ENCODE results near the gene FOSB.

- TF ChIP-seq, protein P1, sequence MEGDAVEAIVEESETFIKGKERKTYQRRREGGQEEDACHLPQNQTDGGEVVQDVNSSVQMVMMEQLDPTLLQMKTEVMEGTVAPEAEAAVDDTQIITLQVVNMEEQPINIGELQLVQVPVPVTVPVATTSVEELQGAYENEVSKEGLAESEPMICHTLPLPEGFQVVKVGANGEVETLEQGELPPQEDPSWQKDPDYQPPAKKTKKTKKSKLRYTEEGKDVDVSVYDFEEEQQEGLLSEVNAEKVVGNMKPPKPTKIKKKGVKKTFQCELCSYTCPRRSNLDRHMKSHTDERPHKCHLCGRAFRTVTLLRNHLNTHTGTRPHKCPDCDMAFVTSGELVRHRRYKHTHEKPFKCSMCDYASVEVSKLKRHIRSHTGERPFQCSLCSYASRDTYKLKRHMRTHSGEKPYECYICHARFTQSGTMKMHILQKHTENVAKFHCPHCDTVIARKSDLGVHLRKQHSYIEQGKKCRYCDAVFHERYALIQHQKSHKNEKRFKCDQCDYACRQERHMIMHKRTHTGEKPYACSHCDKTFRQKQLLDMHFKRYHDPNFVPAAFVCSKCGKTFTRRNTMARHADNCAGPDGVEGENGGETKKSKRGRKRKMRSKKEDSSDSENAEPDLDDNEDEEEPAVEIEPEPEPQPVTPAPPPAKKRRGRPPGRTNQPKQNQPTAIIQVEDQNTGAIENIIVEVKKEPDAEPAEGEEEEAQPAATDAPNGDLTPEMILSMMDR (IDR thresholded peaks at IDR 0.05) = no peak
- TF ChIP-seq POLR2A (IDR thresholded peaks at IDR 0.05) = no peak
Observed at GRCh38 chr19:45470762-45471081, 2.9 kb downstream of the FOSB start.
